Astrocyte (in vitro differentiated cells and primary cell): ENCODE data around the gene LDLRAD4.

Experiments used
- CTCF ChIP-seq: IDR thresholded peaks from 2 replicates; pipeline ENCODE4 v1.5.1; 2011; ENCODE audit warnings: low read depth, mild to moderate bottlenecking, inconsistent platforms, low read length, moderate library complexity; ENCODE audit not compliant: insufficient read depth
- EZH2 ChIP-seq: IDR thresholded peaks from 2 replicates; pipeline ENCODE4 v1.6.1; 2012; ENCODE audit warnings: mild to moderate bottlenecking, low read length, inconsistent platforms; ENCODE audit not compliant: insufficient read depth

- TF ChIP-seq CTCF, result no peak
- TF ChIP-seq EZH2, result no peak
Observed at GRCh38 chr18:13279181-13280069, 60.9 kb downstream of the LDLRAD4 start.
